ENCODE measurements around the gene SMKR1.

DNA sequence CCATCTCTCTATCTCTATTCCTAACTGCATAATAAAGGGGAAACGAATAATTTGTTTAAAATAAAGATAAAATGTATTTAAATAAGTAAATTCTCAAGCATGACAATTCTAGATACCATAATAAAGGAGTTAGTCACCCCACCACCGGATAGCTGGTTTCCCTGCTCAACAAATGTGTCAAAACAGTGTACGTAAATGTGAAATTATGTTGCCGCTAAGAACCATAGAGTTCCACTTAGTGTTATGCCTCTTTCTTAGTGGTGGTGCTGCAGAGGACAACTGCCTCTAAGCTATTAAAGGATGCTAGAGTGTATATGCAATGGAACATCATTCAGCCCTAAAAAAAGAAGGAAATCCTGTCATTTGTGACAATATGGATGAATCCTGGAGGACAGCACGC, 42.4 kb downstream of the SMKR1 start:
- TF ChIP-seq POLR2A (IDR thresholded peaks at IDR 0.05) (no peak), POLR2AphosphoS5 (IDR thresholded peaks at IDR 0.05; ENCODE audit: insufficient read depth in 1 of 2, low read depth in 1 of 2) (no peak)
- TF ChIP-seq, protein P1, sequence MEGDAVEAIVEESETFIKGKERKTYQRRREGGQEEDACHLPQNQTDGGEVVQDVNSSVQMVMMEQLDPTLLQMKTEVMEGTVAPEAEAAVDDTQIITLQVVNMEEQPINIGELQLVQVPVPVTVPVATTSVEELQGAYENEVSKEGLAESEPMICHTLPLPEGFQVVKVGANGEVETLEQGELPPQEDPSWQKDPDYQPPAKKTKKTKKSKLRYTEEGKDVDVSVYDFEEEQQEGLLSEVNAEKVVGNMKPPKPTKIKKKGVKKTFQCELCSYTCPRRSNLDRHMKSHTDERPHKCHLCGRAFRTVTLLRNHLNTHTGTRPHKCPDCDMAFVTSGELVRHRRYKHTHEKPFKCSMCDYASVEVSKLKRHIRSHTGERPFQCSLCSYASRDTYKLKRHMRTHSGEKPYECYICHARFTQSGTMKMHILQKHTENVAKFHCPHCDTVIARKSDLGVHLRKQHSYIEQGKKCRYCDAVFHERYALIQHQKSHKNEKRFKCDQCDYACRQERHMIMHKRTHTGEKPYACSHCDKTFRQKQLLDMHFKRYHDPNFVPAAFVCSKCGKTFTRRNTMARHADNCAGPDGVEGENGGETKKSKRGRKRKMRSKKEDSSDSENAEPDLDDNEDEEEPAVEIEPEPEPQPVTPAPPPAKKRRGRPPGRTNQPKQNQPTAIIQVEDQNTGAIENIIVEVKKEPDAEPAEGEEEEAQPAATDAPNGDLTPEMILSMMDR (IDR thresholded peaks at IDR 0.05), result no peak
